NCI-H146 treated with DMSO at 0.1 percent for 48 hours (cell line): ENCODE data around the gene UROS.

Experiments used
- DNase-seq: peaks from one replicate; lab custom pipeline; 2025; ENCODE audit not compliant: unreplicated experiment; lab: John Stamatoyannopoulos, UW

Gene UROS

DNA sequence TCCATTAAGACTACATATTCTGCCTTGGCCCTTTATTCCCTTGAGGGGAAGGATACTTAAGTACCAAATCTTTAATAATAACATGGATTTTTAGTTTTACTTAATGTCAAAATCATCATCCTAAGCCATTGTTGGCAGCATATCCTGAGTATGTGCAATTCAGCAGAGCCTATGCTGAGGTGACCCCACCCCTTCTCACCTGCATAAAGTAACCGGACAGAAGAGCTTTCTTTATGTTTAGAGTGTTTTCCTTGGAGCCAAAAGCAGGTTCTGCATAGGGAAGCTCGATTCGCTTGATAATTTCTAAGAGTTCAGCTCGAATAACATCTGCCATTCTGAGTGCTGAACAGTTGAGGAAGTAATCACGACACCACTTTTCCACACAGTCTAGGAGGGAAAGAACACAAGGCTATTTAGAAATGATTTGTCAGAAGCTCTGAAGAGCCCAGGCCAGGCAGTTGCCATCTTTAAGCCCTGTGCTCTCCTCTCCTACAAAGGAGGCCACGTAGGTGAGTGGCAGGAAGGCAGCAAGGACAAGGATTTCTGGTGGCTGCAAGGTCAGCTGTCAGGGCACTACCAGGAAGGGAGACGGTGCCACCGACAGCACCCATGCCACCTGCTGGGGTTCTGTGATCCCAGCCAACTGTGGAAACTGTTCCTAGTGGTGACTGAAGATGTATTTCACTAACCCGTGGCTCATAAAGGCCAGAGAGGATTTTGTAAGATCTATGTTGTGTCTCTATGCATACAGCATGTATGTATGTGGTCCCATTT, 15.9 kb upstream of the UROS start:
- DNase-seq, result no peak

DNA sequence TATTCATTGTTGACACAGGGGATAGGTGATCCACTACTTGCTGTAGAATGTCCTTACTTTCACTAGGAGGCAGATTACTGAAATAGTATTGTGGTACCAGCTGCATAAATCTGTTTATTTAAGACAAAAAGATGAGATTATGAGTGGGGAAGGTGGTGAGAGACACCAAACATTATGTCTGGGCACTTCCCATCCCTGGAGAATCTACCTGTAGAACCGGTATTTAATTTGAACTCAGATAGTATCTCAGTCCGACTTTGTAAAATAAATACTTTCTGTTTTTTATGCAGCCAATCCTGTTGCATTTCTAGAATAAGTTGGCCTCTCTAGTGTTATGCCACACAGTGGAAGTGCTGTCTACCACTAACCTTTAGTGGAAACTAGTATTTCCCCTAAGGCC, 13.7 kb upstream of the UROS start:
- no peak for DNase-seq

DNA sequence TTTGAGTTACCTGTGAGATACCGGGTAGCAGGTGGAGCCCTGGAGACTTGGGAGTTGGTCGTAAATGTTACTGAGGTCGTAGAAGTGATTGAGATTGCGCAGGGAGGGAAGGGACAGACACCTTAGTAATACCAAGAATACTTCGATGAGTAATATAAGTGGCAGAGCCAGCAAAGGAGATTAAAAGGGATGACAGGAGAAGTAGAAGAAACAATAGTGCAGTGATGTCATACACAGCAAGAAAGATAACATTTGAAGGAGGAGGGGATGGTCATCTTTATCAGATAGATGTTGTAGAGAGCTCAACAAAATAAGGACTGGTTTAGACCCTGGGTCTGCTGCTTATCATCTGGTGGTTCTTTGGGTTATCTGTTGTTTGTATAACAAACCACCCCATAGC, 5.3 kb upstream of the UROS start:
- DNase-seq, result no peak

DNA sequence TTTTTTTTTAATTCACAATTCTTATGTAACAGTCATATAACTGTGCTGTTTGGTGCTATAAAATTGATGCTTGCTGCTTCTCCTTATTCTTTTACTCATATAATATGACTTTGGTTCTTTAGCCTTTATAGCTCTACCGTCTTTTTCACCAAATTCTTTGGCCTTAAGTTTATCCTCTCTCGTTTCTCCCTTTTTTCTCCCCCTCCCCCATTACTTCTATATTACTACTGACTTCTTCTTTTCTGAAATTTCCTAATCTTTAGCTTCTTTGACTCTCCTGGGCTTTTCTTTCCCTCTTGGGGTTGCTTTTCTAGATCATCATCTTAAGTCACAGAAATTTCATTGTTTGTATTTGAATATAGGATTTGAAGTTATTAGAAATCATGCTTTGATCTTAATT, 4.1 kb upstream of the UROS start:
- no peak for DNase-seq

DNA sequence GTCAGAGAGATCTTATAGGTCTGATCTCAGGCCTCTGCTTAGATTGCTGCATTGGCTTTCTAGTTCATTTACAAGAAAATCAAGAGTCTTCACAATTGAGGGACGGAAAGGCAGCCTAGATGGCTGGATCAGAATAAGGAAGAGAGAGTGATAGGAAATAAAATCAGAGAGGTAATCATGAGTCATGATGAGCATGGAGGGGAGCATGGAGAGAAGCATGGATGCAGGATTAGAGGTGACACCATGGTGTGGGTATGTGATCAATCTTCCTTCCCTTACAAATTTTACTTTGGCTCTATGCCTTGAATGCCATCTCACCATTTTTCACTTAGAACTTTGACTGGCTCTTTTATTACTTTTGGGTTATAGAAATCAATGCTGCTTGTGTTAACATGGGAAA, 1.7 kb upstream of the UROS start:
- no peak for DNase-seq

DNA sequence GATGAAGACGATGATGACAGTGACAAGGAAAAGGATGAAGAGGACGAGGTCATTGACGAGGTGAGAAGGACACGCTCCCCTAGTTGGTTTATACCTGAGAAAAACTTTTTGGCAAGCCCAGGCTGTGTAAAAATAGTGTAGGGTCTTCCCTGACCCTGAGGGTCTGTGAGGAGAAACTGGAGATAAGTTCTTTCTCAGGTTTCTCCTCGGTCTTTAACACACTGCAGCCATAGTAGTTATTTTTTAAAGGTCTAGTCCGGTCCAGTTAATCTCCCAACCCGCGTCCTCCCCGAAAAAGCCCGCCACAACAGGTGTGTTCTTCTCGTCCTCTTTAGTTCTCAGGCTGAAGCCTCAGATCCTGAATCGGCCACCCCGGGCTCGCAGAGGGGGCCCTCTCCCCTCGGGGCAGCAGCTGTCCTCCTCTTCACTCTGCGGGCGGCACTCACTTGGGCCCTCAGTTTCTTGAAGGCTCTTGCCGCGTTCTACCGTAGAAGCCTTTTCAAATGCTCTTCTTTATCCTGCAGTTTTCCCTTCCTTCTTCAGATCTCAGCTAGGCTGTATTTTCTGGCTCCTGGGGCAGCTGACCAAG, 699 bp upstream of the UROS start:
- DNase-seq, result no peak

DNA sequence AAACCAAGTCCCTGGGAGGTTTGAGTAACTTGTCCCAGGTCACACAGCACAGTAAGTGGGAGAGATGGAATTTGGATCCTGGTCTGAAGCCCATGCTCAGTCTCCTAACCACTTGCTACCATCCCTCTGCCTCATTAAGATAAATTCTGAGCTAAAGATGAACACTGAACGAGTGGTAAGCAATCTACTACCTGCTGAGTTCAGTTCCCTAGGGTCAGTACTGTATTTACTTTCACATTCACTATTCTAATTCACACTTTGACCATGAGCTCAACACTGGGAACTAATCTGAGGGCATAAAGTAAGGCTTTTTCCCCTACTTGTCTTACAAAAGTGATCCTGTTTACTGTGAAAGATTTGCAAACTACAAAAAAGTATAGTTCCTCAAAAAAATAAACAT, 2.4 kb downstream of the UROS start:
- DNase-seq, result no peak

DNA sequence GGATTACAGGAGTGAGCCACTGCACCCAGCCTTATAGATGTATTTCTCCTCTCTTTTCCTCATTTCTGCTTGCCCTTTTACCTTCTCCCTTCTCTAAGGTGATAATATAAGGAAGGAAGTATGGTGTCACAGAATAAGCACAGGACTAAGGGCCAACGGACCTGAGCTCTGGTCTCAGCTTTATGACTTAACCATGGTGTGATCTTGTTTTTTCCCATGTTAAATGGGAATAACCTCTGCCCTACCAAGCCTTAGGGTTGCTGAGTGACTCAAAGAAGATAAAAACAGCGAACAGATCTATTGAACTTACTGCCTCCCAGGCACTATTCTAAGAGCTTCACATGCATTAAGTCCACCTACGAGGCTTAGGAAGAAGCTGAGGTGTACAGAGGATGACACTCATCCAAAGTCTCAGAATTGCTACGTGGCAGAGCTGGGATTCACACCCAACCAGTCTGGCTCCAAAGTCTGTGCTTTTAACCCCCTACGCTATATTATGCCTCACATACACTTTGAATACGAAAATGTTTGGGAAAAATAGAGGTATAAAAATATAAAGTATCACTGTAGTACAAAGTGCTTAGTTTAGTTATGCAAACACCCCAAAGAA, 5.6 kb downstream of the UROS start:
- DNase-seq, result no peak

DNA sequence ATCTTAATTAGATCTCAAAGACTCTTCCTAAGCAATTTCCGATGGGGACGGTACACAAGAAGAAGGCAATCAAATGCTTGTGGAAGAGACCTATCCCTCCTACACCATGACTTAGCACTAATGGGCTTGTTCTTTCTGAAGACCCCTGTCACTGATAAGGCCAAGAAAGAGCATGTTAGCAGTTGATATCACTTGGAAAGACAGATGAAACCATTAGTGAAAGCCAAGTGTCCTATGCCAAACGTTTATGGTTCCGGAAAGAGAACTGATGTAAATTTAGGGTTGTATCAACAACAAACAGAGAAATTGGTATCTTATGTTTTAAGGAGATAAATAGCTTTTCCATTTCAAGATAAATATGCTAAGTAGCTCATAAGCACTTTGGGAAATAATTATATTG, 6.5 kb downstream of the UROS start:
- DNase-seq, result no peak

DNA sequence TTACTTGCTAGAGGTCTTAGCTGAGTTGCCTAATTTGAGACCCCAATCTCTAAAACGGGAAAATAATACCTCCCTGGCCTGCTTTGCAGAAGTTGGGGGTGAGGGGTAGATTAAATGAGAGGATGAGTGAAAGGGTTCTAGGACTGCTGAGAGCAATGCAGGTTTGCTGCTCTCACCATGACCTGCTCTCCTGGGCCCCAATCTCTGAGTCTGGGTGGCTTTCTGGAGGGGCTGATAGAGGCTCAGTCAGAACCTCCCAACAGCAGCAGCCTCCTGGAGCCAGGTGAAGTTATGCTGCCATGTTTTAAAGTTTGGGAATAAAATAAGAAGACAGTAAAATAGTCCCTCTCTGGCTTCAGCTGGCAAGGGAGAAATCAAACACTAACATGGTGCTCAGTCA, 7.3 kb downstream of the UROS start:
- DNase-seq, result no peak

DNA sequence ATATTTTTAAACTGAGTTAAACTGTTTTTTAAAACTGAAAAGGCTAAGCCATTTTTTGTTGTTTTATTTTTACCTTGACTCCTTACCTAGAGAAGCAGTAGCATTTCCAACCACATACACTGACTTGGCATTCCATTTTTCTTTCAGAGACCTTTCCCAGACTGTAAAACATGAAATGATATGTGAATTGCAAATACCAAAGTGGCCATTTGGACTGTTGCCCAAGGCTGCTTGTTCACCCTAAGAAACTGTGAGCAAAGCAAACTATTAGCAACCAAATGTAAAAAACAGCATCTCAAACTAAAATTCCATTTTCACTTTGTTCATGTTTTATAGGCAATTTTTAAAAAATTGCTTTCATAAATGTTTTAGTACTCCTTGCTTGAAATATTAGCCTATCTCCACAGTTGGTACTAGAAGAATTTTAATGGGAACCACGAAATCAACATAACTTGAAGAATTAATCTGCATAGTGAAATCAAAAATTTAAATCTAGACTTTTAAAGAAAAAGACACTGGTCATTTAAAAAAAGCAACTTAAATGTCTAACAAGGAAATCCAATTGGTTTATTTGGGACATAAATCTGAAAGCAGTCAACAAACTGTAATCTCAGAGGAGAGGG, 10.8 kb downstream of the UROS start:
- no peak for DNase-seq

DNA sequence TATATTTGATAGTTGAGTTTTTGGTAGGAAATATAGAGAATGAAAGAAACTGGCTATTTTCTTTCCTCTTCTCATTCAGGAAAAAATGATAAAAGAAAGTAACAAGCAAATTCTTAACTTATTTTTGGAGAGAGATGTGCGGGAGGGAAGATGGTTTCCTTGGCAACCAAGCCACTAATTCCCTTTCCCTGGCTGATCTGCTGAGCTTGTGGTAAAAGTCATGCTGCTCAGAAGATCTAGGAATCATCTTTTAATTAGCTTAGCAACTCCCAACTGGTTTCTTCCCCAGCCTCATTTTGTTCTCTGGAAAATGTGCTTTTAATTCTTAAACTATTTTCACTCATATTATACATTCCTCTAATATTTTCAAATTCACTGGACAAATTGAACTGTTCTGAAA, 11.8 kb downstream of the UROS start:
- DNase-seq, result no peak

DNA sequence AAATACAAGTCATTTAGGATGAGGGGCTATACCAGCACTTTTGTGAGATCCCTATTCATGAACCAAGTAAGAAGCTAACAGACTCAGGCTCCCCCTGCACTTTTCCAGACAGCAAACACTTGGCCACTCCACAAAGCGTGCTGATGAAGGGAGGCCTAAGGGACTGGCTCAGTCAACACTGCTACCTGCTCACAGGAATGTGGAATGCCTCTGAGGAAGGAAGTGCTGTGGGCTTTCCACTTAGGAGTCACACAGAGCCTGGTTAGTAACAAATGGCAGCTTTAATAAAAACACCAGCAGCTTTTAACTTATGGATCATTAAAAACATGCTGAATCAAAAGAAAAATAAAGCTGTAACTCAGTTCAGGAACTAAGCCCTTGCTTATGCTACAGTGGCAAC, 15.0 kb downstream of the UROS start:
- DNase-seq, result no peak

DNA sequence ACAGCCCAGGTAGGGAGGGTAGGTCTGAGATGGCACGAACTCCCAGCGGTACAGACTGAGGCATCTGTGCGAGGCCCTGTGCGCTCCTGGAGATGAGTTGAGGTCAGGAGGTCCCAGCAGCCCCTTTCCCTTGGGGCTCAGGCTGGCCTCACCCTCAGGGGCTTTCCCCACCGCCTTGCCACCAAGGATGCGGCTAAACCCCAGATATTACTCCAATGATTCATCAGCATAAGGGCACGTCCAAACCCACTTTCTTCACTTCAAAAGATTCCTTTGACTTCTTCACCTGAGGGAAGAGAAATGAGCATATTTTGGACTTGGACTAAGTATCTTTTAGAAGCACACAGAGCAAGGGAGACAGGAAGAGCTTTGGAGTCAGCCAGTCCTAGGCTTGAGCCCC, 20.3 kb downstream of the UROS start:
- no peak for DNase-seq

DNA sequence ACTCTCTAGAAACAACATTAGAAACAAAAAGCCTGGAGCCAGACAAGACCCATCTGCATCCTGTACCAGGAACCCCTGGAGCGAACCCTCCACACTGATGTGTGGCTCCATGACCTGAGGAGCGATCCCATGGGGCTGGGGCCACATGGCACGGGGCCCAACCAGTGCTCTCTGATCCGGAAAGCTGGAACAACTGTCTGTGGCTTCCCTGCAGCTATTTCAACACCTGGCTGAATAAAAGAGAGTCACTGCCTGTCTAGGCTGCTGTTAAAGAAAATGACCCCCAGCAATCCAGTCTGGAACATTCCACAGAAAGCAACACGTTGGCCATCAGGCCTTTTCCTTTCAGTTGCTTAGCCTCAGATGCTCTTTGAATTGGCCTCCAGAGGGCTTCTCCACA, 20.9 kb downstream of the UROS start:
- DNase-seq, result no peak

DNA sequence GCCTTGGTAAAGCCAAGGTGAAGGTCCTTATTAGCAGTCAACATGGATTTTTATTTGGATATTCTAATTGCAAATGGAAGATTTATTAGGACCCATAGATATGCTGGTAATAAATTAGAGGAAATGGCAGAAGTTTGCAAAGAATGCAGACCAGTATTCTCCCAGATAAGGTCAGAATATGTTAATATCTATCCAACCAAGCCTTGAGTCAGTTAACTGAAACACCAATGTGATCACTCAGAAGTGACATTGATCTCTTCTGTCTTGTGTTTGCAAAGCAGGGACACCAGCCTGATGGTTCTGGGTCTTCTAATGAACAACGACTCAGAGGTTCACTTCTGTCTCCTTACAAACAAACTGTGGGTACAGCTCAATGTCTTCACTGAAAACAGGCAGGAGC, 21.5 kb downstream of the UROS start:
- no peak for DNase-seq

DNA sequence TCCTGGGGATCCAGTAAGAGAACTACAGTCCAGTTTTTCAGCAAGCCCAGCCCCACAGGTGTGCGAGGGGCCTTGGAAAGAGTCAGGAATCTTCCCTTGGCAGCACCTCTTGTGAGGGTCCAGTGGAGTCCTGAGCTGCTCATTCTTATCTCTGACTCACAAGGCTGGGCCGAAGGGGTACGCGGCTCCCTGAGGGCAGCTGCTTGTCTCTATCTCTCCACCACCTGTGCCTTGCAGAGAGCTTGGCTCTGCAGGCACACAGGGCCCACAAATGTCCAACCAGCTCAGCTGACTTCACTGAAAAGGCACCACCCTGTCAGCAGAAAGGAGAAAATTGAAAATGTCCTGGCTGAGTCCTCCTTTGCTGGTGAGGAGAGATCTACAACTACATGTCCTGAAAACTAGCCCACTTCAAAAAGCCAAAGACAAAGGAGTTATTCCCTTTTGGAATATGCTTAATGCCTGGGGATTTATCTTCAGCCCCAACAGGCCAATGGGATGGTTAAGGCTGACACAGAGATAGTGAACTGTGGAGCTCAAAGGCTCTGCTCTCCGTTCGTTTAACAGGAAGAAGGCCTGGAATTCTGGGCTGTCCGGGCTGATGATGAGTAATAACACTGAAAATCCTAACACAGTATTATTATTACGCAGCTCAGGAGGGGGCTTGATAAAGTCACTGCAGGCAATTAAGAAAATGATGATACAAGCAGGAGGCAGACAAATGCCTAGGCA, 23.4 kb downstream of the UROS start:
- DNase-seq, result no peak

DNA sequence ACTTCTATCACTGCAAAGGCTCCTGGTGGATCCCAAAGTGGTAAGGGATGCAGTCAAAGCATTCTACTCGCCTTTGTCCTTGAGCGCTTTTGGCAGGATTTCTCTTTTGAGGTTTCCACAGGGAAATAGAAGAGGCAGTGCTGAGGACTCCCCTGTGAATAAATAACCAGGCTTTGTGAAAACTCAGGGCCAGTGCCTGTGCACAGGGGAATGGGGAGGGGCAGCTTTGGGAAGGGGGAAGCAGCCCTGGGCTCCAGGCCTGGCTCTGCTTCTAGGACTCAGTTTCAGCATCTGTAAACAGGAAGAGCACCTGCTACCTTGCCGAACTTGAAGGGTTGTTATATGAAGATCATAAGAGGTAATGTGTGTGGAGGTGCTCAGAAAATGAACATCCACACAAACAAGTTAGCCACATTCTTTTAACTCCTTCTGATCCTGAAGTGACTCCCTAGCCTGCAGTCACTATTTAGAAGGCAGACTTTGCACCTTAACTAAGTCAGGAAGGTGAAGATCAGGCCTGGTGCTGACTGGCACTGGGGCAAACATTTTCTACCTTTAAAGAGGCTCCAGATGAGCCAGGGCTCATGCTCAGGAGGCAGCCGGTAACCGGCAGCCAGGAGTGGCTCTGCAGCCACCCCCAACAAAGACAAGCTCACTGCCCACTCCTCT, 24.9 kb downstream of the UROS start:
- DNase-seq, result no peak

DNA sequence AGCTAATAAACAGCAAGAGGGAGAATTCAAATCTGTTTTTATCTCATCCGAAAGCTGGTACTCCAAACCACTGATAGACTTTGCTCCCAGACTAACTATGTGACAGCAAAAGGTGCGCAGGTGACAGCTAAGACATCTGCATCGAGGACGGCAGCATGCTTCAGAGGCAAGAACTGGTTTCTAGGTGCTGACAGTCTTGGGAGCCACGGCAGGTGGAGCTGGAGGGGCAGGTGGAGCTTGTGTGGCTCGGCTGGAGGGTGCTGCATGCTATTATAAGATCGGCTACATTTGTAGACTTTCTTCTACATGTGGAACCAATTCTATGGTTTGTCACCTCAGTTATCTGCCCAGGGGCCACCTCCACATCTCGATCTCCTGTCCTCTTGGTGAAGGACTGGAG, 25.6 kb downstream of the UROS start:
- no peak for DNase-seq

DNA sequence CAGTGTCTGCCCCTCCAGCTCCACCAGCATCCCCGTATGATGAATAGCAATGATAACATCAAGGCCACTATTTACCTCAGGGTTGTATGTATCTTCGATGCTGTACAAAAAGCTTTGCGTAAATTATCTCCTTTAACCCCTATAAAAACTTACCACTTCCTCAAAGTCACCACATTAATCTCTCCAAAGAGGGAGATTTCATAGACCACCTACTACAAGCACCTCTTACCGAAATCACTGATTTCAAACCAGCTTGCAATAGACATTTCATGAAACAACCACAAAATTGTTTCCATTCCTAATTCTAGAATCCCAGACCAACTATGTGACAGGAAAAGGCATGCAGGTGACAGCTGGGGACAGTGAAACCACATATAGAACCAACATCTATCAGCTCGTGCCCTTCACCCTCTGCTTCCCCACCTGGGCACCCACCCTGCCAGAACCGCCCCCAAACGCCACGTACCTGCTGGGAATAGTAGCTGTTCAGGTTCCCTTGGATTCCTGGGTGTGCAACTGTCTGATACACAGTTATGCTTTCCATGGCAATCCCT, 27.3 kb downstream of the UROS start:
- DNase-seq, result no peak

DNA sequence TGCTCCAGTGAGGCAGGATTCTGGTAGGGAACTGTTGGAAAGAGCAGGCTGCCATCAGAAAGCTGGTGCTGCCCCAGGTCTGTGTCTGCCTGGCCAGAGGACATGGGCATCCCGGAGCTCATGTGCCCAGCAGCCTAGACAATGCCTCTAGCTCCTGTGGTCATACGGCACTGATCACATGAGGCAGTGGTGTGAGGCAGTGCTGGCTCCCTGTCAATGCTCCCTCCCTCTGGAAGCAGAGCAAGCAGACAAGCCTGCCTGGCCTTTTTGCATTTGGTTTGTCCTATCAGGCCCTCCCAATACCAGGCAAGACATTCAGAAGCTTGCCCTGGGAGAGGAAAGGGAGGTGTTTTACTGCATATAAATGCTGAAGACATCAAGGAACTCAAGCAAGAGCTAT, 27.9 kb downstream of the UROS start:
- no peak for DNase-seq
